Keratinocyte (primary cell): ENCODE measurements around the gene LCTL.

Source experiments
- CTCF ChIP-seq, 3 experiments: IDR thresholded peaks in 1 of 3; conservative IDR thresholded peaks in 1 of 3; optimal IDR thresholded peaks in 1 of 3; 2 replicates in 2 of 3; 3 replicates in 1 of 3; pipeline versions ENCODE3 to v1.5.1; 2011; ENCODE audit warnings: low read length in 3 of 3, mild to moderate bottlenecking in 3 of 3, moderate library complexity in 2 of 3, control low read depth in 1 of 3, inconsistent platforms in 1 of 3; ENCODE audit not compliant: insufficient read depth in 2 of 3; ENCODE audit errors: extremely low read depth in 1 of 3
- EZH2 ChIP-seq: IDR thresholded peaks from one replicate; pipeline ENCODE4 v1.6.1; 2012; ENCODE audit warnings: inconsistent platforms, mild to moderate bottlenecking, low read length, moderate library complexity

DNA sequence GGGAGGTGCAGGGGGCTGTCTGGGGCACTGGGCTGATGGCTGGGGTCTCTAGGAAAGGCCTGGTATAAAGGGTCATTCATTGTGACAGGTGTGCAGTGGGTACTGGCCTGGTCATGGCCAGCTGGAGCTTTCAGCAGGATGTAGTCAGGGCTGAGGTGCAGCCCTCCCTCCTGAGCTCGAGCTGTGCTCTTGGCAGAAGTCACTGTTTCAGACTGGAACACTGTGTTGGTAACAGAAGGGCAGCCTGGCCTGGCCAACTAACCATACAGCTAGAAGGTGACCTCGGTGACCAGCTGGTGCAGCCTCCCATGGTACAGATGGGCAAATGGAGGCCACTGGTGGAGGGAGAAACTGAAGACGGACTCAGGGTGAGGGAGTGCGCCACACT, 34.4 kb upstream of the LCTL start:
- TF ChIP-seq CTCF (optimal IDR thresholded peaks at IDR 0.05 in 1 of 3, IDR thresholded peaks at IDR 0.05 in 1 of 3, conservative IDR thresholded peaks at IDR 0.05 in 1 of 3; ENCODE audit: extremely low read depth in 1 of 3, insufficient read depth in 2 of 3, low read length in 3 of 3) (no peak), EZH2 (no peak)
